Stimulated activated CD8-positive, alpha-beta memory T cell treated with anti-CD3 and anti-CD28 coated beads, Interleukin-15, amount 100 ng/mL, for 1 hour (primary cell): ENCODE measurements around the gene MCF2L.

Source experiments
- DNase-seq: peaks from one replicate; pipeline ENCODE4 v3.0.0-alpha.2; 2020; ENCODE audit warnings: low read depth

MCF2L gene

DNA sequence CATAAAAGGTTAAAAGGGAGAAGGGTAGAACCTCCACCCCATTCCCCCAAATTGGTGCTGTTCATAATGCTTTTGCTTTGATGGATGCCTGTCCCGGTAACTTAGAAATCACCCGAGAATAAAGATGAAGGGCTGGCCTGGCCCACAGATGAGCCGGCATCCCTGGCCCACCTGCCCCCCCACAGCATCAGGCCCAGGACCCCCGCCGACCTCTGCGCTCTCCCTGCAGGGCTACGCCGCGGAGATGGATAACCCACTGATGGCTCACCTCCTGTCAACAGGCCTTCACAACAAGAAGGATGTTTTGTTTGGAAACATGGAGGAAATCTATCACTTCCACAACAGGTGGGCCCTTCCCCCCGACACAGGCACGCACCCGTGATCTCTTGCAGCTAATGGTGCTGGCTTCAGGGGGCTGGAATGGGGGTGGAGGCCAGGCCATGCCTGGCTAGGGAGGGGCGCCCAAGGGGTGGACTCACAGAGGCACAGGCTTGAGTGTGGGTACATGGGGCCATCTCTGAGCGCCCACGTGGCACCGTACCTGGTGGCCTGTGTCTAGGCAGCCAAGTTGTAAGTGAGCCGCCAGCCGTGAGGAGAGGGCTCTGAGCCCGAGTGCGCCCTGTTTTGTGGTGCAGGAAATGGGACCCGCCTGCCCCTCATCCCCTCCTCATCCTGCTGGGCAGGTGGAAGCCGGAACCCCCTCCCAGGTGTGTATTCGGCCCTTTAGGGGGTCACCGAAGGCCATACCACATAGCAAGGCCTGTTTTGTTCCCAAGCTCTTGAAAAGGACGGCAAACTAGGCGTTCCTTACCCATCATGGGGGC lies 113.4 kb downstream of the MCF2L start:
- no peak for DNase-seq

DNA sequence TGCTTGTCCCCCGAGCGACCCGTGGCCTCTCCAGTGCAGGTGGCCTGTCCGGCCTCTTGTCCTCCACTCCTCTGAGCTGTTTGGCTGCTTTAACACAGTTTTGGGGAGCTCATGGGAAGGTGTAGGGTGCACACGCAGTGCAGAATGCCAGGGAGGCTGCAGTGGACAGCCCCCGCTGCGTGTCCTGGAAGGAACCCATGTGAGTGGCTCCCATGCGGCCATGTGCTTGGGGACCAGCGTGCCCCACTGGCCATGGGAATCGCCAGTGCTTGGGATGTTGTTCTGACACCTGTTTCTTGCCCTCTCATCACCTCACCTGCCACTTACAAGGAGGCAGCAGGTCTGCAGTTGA lies 114.0 kb downstream of the MCF2L start:
- DNase-seq: no peak

DNA sequence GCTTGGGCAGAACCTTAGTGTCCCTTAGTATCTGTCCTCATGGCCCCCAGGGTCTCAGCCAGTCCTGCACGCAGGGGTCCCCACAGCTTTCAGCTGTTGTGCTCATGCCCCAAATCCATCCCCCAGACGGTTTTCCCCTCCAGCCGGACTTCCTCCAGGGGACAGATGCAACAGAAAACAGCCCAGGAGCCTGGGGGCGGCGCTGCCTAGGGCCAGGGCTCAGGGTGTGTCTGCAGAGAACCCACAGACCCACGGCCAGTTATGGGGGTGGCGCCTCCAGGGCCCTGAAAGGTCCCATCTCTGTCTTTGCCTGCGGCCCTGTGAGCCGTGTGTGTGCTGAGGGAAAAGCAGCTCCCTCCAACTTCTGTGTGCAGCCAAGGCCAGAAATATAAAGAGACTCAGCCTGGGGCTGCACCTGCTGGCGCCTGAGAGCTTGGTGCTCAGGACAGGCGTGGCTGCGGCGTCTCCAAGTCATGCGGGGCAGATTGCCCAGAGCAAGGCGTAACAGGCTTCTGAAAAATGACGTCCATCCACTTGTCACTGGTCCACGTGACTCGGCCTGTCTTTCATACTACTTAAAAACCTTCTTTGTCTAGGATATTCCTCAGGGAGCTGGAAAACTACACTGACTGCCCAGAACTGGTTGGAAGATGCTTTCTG lies 114.5 kb downstream of the MCF2L start:
- DNase-seq: no peak

- DNase-seq: no peak
These were observed 115.3 kb downstream of the MCF2L start for GRCh38 chr13:113084094-113084942.

DNA sequence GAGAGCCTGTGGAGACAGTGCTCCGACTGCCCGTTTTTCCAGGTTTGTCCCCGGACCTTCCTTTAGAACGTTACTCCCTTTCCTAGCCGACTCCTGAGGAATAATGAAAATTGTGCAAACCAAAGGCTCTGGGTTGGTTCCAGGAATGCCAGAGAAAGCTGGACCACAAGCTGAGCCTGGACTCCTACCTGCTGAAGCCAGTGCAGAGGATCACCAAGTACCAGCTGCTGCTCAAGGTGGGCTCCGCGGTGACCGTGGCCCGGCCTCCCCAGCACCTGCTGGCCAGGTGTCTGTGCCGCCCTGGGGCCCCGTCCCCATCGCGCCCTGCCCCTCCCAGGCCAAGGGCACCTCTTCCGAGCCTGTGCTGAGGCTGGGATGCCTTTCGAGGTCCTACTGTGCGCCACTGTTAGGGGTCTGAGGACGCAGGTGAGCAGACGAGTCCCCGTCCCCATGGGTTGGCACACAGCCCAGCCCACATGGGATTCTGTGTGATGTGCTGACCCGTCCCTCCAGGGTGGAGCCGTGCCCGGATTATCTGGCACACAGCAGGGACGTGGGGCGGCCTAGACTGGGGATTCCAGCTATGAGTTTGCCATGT lies 116.0 kb downstream of the MCF2L start:
- DNase-seq: no peak

GRCh38 chr13:113086031-113086750 lies 117.2 kb downstream of the MCF2L start:
- DNase-seq: no peak

- no peak for DNase-seq
These were observed 118.2 kb downstream of the MCF2L start for GRCh38 chr13:113086991-113087922.

DNA sequence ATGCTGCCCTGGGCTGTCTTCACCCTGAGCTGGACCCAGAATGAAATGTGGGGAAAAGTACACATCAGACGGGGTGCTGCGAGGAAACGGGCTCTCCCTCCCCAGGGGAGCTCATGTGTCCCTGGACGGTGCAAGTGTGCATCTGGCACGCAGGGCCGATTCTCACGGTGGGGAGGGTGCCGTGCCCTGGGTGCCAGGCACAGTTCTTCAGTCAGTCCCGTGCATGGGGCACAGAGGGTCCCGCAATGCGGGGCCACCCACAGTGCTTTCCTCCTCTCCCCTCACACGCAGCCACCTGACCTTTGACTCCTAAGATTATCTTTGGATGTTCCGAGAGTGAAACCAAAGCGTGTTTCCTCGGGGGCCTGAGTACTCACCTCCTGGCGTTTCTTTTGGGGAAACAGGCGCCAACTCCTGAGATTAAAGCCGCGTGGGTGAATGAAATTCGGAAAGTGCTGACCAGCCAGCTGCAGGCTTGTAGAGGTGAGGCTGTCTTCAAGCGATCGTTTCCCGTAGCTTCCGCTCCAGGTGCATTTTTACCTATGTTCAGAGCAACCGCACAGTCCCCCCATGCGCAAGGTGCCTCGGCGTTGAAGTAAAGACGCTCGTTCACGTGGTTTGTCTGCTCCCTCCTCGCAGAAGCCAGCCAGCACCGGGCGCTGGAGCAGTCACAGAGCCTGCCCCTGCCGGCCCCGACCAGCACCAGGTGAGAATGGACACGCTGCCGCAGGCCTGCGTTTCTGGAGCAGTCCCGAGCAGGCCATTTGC lies 119.1 kb downstream of the MCF2L start:
- DNase-seq: no peak

DNA sequence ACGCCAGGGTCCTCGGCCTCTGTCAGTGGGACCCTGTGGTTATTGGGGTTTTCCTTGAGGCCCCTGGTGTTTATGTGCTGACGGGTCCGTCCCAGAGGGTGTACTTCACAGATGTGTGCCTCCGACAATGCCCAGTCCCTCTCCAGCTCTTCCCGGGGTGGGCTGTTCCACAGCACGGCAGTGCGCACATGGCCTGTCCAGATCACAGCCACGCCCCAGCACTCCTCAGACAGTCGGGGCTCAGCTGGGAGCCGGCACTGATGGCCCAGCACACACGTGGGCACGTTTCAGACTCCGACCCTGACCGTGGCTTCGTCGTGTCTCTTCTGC lies 119.6 kb downstream of the MCF2L start:
- DNase-seq: no peak

DNA sequence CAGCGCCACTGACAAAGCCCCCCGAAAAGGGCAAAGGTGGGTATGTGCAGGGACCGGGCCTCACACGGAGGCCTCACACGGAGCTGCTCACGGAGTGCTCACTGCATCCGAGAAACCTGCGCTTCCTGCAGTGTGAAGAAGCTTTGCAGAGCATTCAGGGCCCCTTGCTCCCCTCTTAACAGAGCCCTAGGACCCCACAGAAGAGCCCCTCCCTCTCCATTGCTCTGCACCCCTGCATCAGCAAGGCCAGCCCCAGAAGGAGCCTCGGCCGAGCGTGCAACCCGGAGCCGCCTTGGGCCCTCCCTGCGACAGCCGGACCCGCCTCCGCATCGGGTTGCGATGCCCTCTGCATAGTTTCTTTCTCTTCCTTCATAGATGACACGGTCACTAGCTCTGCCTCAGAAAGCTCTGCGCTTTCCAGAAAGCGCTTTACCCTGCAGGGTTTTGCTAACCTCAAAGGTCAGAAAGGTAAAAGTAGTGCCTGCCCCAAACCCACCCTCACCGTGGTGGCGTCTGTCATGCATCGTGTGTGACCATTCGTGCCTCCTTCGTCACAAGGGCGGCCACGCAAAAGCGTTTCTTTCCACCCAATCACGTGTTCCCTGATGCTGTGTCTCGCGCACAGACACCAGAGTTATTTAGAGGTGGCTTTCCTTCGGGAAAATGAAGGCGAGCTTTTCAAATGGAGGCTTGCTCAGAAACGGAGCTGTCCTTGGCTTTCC lies 120.8 kb downstream of the MCF2L start:
- no peak for DNase-seq

DNA sequence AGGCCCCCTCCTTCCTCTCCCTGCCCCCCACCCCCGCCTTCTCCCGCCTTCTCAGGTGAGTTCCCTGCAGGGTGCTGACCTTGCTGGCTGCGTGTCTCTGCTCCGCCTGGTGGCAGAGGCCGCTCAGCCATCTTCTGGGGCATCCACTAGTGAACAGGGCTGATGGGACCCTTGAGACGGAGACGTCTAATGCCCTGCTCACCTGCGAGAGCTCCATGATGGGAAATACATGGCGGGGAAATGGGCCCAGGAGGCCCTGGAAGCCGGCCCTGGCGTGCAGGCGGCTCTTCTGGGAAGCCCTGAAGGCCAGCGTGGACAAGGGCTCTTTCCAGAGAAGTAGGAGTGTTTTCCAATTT lies 121.4 kb downstream of the MCF2L start:
- DNase-seq: no peak

DNA sequence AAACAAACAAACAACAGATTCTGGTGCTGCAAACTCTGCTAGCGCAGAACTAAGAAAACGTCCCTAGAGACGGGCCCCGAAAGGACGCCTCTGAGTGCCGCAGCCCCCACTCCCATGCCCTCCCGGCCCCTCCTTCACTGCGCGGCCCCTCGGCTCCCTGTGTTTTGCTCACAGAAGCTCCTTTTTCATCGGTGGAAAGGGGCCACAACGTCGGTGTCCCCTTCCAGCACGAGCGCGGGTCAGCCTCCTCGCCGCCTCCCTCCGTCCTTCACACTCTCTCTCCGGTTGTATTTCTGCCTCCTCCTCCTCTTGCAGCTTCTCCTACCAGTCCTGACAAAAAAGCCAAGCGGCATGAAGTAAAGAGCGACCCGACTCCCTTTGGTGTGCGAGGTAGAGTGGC lies 121.8 kb downstream of the MCF2L start:
- DNase-seq: no peak

GRCh38 chr13:113091211-113091771 lies 122.3 kb downstream of the MCF2L start:
- no peak for DNase-seq

GRCh38 chr13:113091891-113092775 lies 123.1 kb downstream of the MCF2L start:
- DNase-seq: no peak

DNA sequence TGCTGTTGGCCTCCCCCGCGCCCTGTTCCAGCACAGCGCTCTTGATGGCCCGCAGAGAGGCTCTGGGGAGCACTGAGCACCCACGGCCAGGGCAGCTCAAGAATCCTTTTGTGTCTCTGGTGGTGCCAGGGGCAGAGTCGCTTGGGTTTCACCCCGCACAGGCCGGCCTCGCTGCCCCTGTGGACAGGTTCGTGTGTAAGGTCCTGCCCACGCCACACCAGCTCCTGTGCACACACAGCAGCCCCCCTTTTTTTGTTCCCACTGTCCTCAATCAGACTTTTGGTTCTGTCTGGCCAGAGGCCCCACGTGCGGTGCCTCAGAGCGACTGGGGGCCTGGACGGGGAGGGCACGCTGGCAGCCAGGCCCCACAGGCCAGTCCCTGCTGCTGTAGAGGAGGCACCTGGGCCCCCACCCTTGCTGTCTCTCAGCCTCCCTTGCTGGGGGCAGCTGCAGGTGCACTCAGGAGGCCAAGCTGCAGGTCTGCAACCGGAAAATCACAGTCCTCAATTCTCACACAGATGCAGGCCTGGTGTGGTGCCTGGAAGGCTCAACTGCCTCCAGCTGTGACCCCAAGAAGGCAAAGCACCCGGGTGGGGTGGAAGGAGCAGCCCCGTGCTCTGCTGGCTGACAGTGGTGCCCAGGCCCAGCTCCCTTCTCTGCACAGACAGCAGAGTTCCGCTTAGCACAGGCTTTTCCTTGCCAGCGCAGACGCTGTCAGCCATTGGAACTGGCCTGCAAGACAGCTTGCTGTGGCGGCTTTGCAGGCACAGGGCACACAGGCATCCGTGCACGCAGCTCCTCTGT lies 124.0 kb downstream of the MCF2L start:
- no peak for DNase-seq

DNA sequence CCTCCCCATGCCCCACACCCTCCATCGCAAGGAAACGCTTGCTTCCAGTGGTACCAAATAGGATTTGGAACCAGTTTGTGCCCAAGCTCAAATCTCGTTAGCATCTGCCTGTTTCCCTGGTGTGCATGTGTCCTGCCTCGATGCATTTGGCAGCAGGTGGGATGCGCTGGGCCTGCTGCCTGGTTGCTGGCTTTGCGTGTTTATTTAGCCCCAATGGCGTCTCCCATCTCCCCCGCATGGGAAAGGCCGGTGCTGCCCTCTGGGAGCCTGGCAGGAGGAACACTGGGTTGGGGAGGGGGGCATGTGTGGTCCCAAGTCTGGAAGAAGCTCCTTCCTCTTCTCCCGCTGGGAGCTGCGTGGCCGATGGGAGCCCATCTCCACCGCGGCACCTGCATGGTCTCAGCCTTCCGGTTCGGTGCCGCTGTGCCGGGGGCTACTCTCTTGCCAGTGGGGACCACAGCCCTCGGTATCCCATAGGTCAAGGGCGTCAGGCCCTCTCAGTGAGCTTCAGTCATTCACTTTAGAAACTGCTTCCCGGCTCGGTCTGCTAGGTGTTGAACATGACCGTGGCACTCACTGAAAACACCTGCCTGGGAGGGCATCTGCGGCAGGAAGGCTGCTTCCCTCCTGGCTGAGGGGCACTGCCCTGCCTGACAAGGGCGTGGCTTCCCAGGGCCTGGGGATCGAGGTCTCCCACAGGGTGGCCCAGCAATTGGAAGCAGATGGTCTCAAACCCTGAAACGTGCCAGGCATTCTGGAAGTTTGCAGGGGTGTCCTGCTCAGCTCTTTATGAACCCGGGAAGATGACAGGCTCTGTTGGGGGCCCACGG lies 124.8 kb downstream of the MCF2L start:
- no peak for DNase-seq
